ENCODE data around the gene AMIGO2.

- TF ChIP-seq, protein P1, sequence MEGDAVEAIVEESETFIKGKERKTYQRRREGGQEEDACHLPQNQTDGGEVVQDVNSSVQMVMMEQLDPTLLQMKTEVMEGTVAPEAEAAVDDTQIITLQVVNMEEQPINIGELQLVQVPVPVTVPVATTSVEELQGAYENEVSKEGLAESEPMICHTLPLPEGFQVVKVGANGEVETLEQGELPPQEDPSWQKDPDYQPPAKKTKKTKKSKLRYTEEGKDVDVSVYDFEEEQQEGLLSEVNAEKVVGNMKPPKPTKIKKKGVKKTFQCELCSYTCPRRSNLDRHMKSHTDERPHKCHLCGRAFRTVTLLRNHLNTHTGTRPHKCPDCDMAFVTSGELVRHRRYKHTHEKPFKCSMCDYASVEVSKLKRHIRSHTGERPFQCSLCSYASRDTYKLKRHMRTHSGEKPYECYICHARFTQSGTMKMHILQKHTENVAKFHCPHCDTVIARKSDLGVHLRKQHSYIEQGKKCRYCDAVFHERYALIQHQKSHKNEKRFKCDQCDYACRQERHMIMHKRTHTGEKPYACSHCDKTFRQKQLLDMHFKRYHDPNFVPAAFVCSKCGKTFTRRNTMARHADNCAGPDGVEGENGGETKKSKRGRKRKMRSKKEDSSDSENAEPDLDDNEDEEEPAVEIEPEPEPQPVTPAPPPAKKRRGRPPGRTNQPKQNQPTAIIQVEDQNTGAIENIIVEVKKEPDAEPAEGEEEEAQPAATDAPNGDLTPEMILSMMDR (IDR thresholded peaks at IDR 0.05) = no peak
- TF ChIP-seq POLR2A (IDR thresholded peaks at IDR 0.05) = no peak
Observed at GRCh38 chr12:47102406-47102805, 22.6 kb upstream of the AMIGO2 start.
